ENCODE measurements around the gene CADM2. TPM values are rescaled to one million over a fixed set of nuclear protein-coding genes. Genes with fewer than 3 reads are reported as not detected.

The CADM2 gene
- total RNA-seq, 2 experiments from 2014 or later = 0.47 to 0.62 TPM

- H3K4me3 Mint-ChIP-seq = no peak overlapping the region
- no peaks in the 10 kb centered on the region for H3K27me3 Mint-ChIP-seq
- ATAC-seq (ENCODE audit: low read depth) (no peak), DNase-seq (no peak)
- POLR2A ChIA-PET = no interaction called here
- no peaks in the 10 kb centered on the region for H3K9me3 Mint-ChIP-seq
- no peaks in the 10 kb centered on the region for H3K4me1 Mint-ChIP-seq
- H3K27ac Mint-ChIP-seq = no peak overlapping the region
- H3K36me3 Mint-ChIP-seq = no peaks in the 10 kb centered on the region
Observed at GRCh38 chr3:85210540-85210939, 251.8 kb downstream of the CADM2 start.

GRCh38 chr3:85228966-85229365, 270.2 kb downstream of the CADM2 start:
- H3K9me3 Mint-ChIP-seq = peaks cover 13% of the 10 kb centered on the region
- no peaks in the 10 kb centered on the region for H3K4me1 Mint-ChIP-seq
- POLR2A ChIA-PET = no interaction called here
- no peak overlapping the region for H3K4me3 Mint-ChIP-seq
- H3K36me3 Mint-ChIP-seq = no peaks in the 10 kb centered on the region
- no peak overlapping the region for H3K27ac Mint-ChIP-seq
- H3K27me3 Mint-ChIP-seq = no peaks in the 10 kb centered on the region
- no peak for ATAC-seq (ENCODE audit: low read depth)
- no peak for DNase-seq

- DNase-seq (no peak), ATAC-seq (ENCODE audit: low read depth) (no peak)
- H3K4me3 Mint-ChIP-seq = no peak overlapping the region
- no peaks in the 10 kb centered on the region for H3K9me3 Mint-ChIP-seq
- no peak overlapping the region for H3K27ac Mint-ChIP-seq
- no peaks in the 10 kb centered on the region for H3K4me1 Mint-ChIP-seq
- no peaks in the 10 kb centered on the region for H3K36me3 Mint-ChIP-seq
- POLR2A ChIA-PET = no interaction called here
- no peaks in the 10 kb centered on the region for H3K27me3 Mint-ChIP-seq
Observed at GRCh38 chr3:85244091-85244490, 285.3 kb downstream of the CADM2 start.

GRCh38 chr3:85244519-85244918, 285.7 kb downstream of the CADM2 start:
- Mint-ChIP-seq H3K4me1 (no peaks in the 10 kb centered on the region), H3K9me3 (no peaks in the 10 kb centered on the region), H3K36me3 (no peaks in the 10 kb centered on the region), H3K4me3 (no peak overlapping the region), H3K27me3 (no peaks in the 10 kb centered on the region), H3K27ac (no peak overlapping the region)
- POLR2A ChIA-PET = no interaction called here
- ATAC-seq (ENCODE audit: low read depth) = no peak
- DNase-seq = no peak

- Mint-ChIP-seq H3K4me3 (no peak overlapping the region), H3K36me3 (no peaks in the 10 kb centered on the region), H3K27ac (no peak overlapping the region), H3K4me1 (no peaks in the 10 kb centered on the region), H3K9me3 (no peaks in the 10 kb centered on the region), H3K27me3 (no peaks in the 10 kb centered on the region)
- ATAC-seq (ENCODE audit: low read depth) (no peak), DNase-seq (no peak)
- POLR2A ChIA-PET = no interaction called here
Observed at GRCh38 chr3:85251766-85252165, 293.0 kb downstream of the CADM2 start.

- DNase-seq (no peak), ATAC-seq (ENCODE audit: low read depth) (no peak)
- no peaks in the 10 kb centered on the region for H3K36me3 Mint-ChIP-seq
- H3K9me3 Mint-ChIP-seq = no peaks in the 10 kb centered on the region
- no peak overlapping the region for H3K27ac Mint-ChIP-seq
- H3K4me1 Mint-ChIP-seq = no peaks in the 10 kb centered on the region
- POLR2A ChIA-PET = no interaction called here
- no peak overlapping the region for H3K4me3 Mint-ChIP-seq
- H3K27me3 Mint-ChIP-seq = no peaks in the 10 kb centered on the region
Observed at GRCh38 chr3:85252686-85253085, 293.9 kb downstream of the CADM2 start.

- POLR2A ChIA-PET = no interaction called here
- H3K27me3 Mint-ChIP-seq = no peaks in the 10 kb centered on the region
- H3K4me1 Mint-ChIP-seq = no peaks in the 10 kb centered on the region
- H3K36me3 Mint-ChIP-seq = no peaks in the 10 kb centered on the region
- no peak overlapping the region for H3K4me3 Mint-ChIP-seq
- H3K27ac Mint-ChIP-seq = no peak overlapping the region
- no peak for DNase-seq
- no peaks in the 10 kb centered on the region for H3K9me3 Mint-ChIP-seq
- ATAC-seq (ENCODE audit: low read depth) = no peak
Observed at GRCh38 chr3:85254738-85255137, 295.9 kb downstream of the CADM2 start.

GRCh38 chr3:85255949-85256348, 297.2 kb downstream of the CADM2 start:
- H3K9me3 Mint-ChIP-seq = no peaks in the 10 kb centered on the region
- no peak overlapping the region for H3K27ac Mint-ChIP-seq
- POLR2A ChIA-PET = no interaction called here

GRCh38 chr3:85258326-85258725, 299.5 kb downstream of the CADM2 start:
- Mint-ChIP-seq H3K36me3 (no peaks in the 10 kb centered on the region), H3K9me3 (no peaks in the 10 kb centered on the region), H3K27me3 (no peaks in the 10 kb centered on the region), H3K4me3 (no peak overlapping the region), H3K4me1 (no peaks in the 10 kb centered on the region), H3K27ac (no peak overlapping the region)
- no peak for DNase-seq
- POLR2A ChIA-PET = no interaction called here
- ATAC-seq (ENCODE audit: low read depth) = no peak

More at GRCh38 chr3:85255949-85256348, 297.2 kb downstream of the CADM2 start:
- no peak for DNase-seq
- Mint-ChIP-seq H3K27me3 (no peaks in the 10 kb centered on the region), H3K4me1 (no peaks in the 10 kb centered on the region), H3K36me3 (no peaks in the 10 kb centered on the region), H3K4me3 (no peak overlapping the region)
- ATAC-seq (ENCODE audit: low read depth) = no peak

GRCh38 chr3:85258819-85259218, 300.0 kb downstream of the CADM2 start:
- Mint-ChIP-seq H3K4me1 (no peaks in the 10 kb centered on the region), H3K9me3 (no peaks in the 10 kb centered on the region), H3K4me3 (no peak overlapping the region), H3K27ac (no peak overlapping the region), H3K27me3 (no peaks in the 10 kb centered on the region), H3K36me3 (no peaks in the 10 kb centered on the region)
- POLR2A ChIA-PET = no interaction called here
- ATAC-seq (ENCODE audit: low read depth) (no peak), DNase-seq (no peak)

- H3K27ac Mint-ChIP-seq = no peak overlapping the region
- DNase-seq (no peak), ATAC-seq (ENCODE audit: low read depth) (no peak)
- no peaks in the 10 kb centered on the region for H3K27me3 Mint-ChIP-seq
- H3K4me3 Mint-ChIP-seq = no peak overlapping the region
- POLR2A ChIA-PET = no interaction called here
- no peaks in the 10 kb centered on the region for H3K36me3 Mint-ChIP-seq
- no peaks in the 10 kb centered on the region for H3K9me3 Mint-ChIP-seq
- H3K4me1 Mint-ChIP-seq = no peaks in the 10 kb centered on the region
Observed at GRCh38 chr3:85259748-85260147, 301.0 kb downstream of the CADM2 start.

GRCh38 chr3:85264381-85264780, 305.6 kb downstream of the CADM2 start:
- no peaks in the 10 kb centered on the region for H3K36me3 Mint-ChIP-seq
- no peak overlapping the region for H3K4me3 Mint-ChIP-seq
- no peak for ATAC-seq (ENCODE audit: low read depth)
- H3K27ac Mint-ChIP-seq = no peak overlapping the region
- no peaks in the 10 kb centered on the region for H3K4me1 Mint-ChIP-seq
- H3K27me3 Mint-ChIP-seq = no peaks in the 10 kb centered on the region
- DNase-seq = no peak
- POLR2A ChIA-PET = no interaction called here
- H3K9me3 Mint-ChIP-seq = no peaks in the 10 kb centered on the region

GRCh38 chr3:85270488-85270887, 311.7 kb downstream of the CADM2 start:
- DNase-seq (no peak), ATAC-seq (ENCODE audit: low read depth) (no peak)
- Mint-ChIP-seq H3K4me3 (no peak overlapping the region), H3K4me1 (no peaks in the 10 kb centered on the region), H3K9me3 (no peaks in the 10 kb centered on the region), H3K27me3 (no peaks in the 10 kb centered on the region), H3K36me3 (no peaks in the 10 kb centered on the region), H3K27ac (no peak overlapping the region)
- POLR2A ChIA-PET = no interaction called here

GRCh38 chr3:85271911-85272310, 313.1 kb downstream of the CADM2 start:
- POLR2A ChIA-PET = no interaction called here
- Mint-ChIP-seq H3K4me1 (no peaks in the 10 kb centered on the region), H3K9me3 (no peaks in the 10 kb centered on the region), H3K27me3 (no peaks in the 10 kb centered on the region), H3K27ac (no peak overlapping the region), H3K36me3 (no peaks in the 10 kb centered on the region), H3K4me3 (no peak overlapping the region)
- no peak for DNase-seq
- ATAC-seq (ENCODE audit: low read depth) = no peak

GRCh38 chr3:85288257-85288656, 329.5 kb downstream of the CADM2 start:
- DNase-seq (no peak), ATAC-seq (ENCODE audit: low read depth) (no peak)
- no peak overlapping the region for H3K4me3 Mint-ChIP-seq
- H3K27ac Mint-ChIP-seq = no peak overlapping the region
- H3K36me3 Mint-ChIP-seq = no peaks in the 10 kb centered on the region
- no peaks in the 10 kb centered on the region for H3K27me3 Mint-ChIP-seq
- H3K9me3 Mint-ChIP-seq = no peaks in the 10 kb centered on the region
- POLR2A ChIA-PET = no interaction called here
- H3K4me1 Mint-ChIP-seq = no peaks in the 10 kb centered on the region

Measured in activated naive CD8-positive, alpha-beta T cell treated with anti-CD3 and anti-CD28 coated beads, Interleukin-2, amount 10 ng/mL, durations not matched to agents 7 days and 5 days (primary cell).